SW 1271 (cell line): ENCODE data around the gene PTPRT.
A peak's percentile ranks its signal among the peaks of the same experiment; 100 is the strongest.
"Not testable (repeated sequence)": the region's sequence is repeated elsewhere in the genome, so short reads cannot be mapped to it uniquely, and the experiment has no call there.

Source experiments
- DNase-seq, 2 experiments: peaks; one replicate each; lab custom pipeline; 2025; lab: John Stamatoyannopoulos, UW

The PTPRT gene

DNA sequence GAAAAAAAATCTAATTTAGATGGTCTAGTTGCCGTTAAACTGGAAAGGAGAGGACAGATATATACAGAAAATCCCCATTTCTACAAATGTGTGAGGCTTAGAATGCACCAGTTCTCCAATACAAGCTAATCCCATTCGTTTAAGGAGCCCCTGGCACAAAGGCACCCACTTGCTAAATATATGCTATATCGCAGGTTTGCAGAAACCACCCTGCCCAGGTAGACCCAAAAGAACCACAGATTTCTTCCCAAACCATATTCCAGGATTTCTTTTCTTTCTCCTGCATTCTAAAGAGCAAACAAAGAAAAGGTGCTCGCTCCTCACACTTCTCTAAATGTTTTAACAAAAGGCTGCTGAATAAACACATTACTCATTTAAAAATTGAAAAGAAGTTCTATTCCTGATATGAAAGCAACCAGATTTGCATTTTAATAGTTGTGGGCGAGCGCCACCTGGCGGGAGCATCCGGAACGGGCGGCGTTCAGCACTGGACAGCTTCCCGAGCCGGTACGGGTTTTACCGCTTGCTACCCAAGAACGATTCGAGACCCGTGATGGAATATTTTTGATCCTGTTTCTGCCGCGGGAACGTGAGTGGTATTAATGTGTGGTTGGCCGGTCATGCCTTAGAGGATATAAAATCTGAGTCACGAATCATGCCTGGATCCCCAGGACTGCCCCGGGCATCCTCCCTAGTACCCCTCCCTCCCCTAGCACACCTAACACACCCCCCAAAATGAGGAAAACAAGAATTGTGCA, 2.1 kb downstream of the PTPRT start:
- peak in 1 of 2 experiments; percentile 45 for DNase-seq

DNA sequence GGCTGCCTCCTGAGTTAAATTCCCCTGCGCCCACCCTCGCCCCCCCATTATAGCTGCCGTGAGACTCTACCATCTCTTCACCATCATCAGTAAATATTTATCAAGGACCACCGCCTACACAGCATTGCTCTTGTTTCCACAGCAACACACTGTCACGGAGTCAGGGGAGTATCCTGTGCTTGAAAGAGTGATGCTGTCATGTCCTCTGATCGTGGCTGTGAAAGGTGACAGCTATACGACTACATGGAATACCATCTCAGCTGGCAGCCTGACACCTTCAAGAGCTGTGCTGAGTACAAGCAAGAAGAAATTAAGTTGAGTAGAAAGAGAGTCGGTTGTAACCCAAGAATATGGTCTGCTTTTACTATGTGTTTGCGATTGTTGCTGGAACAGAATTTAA, 3.4 kb downstream of the PTPRT start:
- DNase-seq = no peak

DNA sequence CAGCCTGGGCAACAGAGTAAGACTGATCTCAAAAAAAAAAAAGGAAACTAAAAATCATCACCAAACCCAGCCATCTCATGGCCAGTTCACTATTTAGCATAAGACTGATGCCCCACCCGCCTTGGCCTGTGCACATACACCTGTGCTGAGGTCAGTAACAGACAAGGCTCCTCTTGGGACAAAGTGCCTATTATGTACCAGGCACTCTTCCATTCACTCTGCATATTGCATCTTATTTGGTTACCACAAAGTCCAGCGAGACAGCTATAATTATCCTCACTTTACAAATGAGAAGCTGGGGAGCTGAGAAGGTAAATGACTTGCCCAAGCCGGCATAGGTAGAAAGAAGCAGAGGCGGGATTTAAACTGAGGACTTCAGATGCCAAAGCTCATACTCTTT, 3.8 kb downstream of the PTPRT start:
- DNase-seq = no peak

DNA sequence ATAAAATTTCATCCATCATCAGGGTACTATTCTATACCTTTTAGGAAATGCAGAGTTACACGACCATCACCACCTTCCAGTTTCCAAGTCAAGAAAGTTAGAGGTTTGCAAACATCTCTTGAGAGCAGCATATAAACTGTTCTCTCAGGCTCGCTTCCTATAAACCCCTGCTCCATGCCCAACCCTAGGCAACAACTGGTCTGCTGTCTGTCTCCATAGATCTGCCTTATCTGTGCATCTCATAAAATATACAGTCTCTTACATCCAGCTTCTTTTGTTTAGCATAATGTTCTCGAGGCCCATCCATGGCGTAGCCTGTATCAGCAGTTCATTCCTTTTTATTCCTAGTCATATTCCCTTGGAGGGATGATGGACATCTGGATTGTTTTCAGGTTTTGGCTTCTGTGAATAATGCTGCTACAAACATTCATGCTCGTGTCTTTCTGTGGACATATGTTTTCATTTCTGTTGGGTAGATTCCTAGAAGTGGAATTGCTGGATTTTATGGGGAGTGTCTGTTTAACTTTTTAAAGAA, 6.1 kb downstream of the PTPRT start:
- no peak for DNase-seq

DNA sequence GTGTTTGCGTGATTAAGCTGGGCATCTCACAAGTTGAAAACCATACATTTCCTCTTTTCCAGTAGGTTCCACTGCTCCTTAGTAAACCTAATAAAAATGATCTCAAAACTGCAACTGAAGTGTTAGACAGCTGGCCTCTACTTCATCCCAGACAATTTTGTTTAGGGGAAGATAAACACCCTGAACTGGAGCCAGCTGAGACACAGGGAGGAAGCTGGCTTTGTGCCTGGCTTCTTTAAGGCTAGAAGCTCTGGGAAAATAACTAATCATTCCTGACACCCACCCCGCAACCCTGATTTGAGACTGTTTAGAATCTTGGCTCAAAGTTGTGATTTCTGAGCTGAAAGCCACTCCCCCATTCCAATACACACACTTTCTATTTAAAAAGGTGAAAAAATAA, 11.6 kb downstream of the PTPRT start:
- DNase-seq = no peak

DNA sequence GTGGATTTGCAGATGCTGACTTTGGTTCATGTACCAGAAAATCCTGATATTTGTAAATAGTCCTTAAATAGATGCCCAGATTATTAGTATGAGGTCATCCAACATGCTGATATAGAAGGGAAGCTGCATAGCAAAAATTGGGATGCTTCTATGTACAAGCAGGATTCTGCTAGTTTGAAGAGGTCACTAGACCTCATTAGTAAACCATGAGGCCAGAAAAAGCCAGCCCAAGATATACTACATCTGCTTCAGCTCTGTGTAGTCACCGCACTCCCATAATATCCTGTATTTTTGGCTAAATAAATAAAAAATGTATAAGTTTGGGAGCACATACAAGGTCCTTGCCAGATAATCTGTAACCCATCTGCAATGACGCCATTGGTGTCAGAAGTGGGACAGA, 13.0 kb downstream of the PTPRT start:
- DNase-seq = no peak

DNA sequence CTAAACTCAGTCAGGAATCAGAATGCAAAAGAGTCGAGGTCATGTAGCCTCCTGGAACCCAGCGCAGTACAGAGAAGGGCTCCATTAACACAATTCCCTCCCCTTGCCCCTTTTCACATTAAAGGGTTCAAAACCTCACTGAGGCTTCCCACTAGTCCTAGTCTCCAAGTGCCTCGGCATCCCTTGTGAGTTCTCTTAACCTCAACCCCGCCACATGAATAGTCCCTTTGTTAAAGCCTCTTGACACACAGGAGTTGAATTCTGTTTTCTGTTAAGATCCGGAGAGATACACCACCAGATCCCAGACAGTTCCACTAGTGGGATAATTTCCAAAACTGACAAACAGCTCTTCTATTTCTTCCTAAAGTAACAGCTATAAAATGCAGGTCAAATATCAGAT, 17.8 kb downstream of the PTPRT start:
- no peak for DNase-seq

DNA sequence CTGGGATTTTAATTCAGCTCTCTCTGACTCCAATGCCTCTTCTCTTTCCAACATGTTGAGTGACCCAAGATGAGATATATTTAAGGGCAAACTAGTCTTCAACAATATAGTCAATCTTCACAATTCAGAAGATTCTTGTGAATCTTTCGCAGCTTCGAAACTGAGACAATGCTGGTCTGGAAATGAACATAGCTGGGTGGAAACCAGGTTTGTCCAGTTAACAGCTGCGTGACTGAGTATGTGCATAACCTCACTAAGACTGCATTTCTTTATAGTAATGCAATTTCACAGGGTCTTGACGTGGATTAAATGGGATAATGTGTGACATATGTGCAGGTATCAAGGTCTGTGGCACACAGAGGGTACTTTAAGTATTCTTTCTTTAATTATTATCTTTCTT, 18.9 kb downstream of the PTPRT start:
- no peak for DNase-seq

DNA sequence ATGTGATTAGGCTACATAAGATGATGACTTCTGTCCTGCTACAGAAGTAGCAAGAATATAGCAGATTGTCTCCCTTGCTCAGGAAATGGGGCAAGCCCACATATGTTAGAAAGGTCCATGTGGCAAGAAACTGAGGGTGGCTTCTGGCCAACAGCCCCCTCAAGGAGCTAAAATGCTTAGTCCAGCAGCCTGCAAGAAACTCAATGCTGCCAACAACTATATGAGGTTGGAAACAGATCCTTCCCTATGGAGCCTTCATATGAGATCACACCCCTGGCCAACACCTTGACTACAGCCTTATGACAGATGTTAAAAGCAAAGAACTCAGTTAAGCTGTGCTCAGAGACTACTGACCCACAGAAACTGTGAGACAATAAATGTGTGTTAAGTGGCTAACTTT, 22.1 kb downstream of the PTPRT start:
- DNase-seq = no peak

DNA sequence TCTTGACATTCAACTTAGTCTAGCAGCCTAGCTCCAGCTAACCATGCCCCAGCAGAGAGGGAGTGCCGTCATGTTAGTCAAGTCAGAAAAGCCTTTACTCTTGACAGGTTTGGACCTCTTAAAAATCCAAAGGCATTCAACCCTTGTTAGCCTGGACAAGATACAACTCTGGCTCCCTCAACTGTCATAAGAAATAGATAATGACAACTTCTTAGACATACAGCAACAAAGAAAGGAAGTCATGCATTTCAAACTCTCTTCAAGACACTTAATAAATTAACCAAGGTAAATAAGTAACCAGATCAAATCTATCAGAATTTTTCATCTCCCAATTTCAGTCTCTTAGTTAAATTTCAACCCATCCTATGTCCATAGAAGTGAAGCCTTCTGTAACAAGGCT, 22.7 kb downstream of the PTPRT start:
- DNase-seq = no peak

DNA sequence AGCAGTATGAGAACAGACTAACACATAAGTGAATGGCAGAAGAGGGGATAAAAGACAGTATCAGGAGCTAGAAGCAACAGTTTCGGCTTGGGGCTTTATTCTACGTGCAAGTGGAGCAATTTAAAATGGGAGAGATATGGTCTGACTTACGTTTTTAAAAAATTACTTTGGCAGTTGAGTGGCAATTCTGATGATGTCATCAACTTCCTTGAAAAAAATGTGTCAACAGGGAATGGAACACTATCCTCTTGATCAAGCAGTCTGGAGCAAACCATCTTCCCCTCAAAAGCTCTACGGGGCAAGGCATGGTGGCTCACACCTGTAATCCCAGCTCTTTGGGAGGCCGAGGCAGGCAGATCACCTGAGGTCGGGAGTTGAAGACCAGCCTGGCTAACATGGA, 24.1 kb downstream of the PTPRT start:
- no peak for DNase-seq

DNA sequence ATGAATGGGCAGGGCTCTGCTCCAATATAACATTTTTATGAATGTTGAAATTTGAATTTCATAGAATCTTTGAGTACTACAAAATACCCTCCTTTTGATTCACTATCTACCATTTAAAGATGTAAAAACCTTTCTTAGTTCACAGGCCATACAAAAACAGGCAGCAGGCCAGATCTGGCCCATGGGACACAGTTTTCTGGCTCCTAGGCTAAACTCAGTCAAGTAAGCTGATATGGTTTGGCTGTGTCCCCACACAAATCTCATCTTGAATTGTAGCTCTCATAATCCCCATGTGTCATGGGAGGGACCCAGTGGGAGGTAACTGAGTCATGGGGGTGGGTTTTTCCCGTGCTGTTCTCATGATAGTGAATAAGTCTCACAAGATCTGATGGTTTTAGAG, 25.0 kb downstream of the PTPRT start:
- DNase-seq = not testable (repeated sequence)

DNA sequence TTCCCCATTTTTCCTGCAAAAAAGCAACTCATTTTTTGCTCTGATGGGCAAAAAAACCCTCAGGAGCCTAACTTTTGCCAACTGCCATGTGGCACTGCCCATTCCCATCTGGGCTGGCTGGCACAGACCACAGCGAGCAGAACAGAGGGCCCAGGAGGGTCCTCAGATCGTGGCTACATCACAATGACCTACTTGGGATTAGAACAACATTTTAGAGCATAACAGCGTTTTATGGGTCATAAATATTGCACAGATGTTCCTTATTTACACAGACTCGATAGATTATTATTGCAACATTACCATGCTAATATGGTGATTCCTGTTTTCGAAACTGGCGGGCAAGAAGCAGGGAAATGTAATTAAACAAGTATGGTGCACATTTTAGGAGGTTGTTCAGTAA, 28.0 kb downstream of the PTPRT start:
- no peak for DNase-seq

DNA sequence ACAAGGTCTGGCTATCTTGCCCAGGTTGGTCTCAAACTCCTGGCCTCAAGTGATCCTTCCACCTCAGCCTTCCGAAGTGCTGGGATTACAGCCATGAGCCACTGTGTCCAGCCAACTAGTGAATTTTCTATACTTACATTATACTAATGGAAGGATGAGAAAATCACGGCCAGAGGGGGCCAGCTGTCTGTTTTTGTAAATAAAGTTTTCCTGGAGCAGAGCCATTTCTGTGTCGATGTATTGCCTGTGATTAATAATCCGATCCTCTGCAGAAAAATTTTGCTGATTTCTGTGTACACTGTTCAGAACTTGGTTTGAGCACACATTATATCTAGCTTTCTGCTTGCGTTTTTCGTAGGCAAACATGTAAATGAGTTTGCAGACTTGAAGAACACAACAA, 28.8 kb downstream of the PTPRT start:
- DNase-seq = no peak

DNA sequence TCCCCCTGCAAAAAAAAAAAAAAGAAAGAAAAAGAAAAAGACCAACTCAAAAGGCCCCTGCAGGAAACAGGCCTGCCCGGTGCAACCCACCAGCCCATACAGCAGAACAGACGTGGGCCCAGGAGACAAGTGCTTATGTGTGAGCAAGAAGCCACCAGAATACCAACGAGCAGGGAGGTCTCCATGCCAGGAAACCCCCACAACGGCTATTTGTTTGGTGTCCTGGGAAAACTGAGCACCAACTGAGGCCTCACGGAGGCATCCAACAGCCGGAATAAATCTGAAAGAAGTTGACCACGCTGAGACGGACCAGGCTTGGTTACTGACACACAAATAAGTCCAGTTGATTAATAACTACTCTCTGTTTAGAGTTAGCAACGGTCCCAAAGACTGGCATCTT, 29.7 kb downstream of the PTPRT start:
- DNase-seq = no peak

DNA sequence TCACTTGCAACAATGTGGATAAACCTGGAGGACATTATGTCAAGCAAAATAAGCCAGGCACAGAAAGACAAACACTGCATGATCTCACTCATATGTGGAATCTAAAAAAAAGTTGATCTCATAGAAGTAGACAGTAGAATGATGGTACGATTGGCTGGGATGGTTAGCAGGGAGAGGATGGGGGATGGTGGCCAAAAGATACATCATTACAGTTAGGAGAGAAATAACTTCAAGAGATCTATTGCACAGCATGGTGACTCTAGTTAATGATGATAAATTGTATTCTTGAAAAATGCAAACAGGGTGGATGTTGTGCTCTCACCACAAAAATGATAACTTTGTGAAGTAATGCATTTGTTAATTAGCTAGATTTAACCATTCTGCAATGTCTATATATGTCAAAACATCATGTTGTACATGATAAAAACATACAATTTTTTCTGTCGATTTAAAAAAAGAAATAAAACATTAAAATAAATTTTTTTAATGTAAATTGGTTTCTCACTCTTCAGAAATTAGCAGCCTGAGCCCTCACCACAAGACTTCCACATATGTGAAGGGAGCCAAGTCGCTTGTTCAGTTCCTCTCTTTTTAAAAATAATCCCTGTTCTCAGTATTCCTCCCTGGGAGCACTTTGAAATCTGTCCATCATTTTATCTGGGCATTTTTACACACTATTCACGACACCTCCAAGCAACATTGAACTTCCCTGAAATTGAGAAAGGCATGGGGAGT, 34.2 kb downstream of the PTPRT start:
- no peak for DNase-seq

DNA sequence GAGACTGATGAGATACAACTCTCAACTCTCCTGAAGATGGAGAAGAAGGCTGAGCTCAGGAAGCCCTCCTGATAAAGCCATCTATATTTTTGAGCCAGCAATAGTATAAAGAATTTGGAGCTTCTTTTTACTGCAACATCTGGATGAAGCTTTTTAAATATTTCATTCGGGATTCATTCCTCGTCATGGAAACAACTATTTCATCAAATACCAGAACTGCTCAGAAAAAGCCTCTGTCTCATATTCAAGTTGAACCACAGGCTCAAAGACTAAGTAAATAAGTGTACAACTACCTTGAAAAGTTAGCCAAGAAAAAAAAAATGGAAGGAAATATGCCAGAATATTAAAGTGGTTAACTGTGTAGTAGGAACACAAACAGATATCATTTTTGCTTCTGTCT, 37.8 kb downstream of the PTPRT start:
- no peak for DNase-seq

DNA sequence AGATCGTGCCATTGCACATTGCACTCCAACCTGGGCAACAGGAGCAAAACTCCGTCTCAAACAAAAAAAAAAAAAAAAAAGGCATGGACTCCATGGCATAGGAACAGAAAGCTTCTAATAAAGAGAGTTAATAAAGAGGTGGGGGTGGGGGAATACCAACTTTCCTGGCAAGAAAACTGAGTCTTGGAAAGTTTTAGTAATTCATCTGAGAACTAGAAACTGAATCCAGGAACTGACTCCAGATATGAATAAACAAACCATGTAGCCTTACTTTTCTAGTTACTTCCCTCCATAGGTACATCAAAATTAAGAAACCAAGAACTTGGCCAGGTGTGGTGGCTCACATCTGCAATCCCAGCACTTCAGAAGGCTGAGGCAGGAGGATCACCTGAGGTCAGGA, 38.5 kb downstream of the PTPRT start:
- DNase-seq = no peak

DNA sequence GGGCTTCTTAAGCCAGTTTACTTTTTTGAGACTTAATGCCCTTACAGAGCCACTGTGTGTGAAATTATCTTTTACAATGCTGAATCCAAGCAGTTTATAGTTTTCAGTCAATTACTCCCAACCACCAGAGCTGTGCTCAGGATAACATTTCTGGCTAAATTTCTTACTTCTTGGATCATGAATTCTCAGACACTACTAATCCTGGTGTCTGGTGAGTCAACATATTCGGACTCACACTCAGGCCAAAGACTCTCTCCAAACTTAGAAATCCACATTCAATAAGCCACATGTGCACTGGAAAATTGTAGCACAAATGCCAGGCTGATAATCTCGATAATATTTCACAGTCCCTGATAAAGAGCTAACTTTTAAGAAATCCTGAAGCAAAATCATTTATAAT, 49.0 kb downstream of the PTPRT start:
- no peak for DNase-seq

DNA sequence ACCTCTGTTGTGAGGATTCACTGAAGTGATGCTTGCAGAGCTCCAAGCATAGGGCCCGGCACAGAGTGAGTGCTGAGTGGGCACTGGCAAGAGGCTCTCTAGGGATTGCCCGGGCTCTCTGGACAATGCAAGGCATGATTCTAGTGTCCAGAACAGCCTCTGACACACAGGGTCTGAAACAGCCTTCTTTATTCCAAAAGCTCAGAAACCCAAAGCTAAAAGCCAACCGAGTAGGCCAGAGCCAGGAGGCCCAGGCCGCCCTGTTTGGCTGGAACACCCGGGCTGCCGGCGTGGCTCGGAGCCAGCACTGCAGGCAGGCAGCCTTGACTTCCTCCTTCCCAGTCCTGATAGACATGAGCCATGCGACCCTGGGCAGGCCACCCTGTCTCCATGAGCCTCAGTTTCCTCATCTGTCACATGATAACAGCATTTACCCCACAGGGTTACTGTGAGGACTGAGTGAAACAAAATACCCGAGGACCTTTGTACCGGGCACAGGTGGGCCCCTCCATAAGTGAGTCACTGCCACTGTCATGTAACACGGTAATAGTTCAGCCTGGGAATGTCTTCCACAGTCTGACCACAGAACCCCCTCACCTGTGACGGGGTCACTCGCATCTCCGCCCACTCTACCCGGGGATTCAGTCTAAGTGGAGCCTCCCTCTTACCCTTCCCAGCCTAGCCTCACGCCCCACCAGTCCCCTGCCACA, 51.5 kb downstream of the PTPRT start:
- DNase-seq = no peak

DNA sequence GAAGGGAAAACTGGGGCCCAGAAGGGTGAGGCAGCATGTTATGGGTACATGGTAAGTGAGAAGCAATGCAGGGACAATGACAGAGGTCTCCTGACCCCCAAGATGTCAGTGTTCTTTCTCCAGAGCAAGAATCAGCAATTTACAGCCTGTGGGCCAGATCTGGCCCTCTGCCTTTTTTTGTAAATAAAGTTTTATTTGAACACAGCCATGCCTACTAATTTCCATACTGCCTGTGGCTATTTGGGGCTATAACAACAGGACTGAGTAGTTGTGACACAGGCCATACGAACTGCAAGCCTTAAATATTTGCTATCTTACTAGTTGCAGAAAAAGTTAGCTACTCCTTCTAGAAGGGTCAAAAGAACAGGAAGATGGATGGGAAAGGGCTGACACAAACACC, 52.5 kb downstream of the PTPRT start:
- DNase-seq = no peak

DNA sequence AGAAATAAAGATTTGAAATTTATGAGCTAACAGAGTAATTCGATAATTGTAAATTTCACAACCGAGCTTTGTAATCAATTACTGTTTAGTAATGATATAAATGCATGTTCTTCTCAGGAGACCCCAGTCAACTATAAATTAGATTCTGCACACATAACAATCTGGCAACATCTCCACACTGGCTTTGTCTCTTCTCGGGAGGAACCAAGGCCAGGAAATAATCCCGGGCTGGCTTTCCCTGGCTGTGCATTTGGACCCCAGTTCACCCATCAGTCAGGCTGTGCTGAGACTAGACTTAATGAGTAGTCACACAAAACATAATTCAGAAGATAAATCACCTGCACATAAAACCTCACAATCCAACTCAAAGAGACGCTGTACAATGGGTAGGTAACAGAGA, 65.5 kb downstream of the PTPRT start:
- DNase-seq = no peak

DNA sequence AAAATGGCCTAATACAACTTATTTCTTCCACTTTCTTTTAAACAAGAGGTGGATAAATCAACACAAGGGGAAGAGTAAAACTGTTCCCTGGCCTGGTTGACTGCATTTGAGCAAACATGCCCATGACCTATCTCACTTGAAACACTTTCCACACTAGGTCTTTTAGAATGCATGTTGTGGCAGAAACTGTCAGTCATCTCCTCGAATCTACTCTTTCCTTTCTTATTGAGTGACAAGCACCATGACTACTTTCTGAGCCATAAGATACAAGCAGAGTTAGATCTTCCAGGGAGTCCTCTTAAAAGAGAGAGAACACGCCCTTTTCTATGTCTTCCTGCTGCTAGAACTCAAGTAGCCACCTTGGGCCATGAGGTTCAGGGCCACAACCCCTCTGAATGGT, 66.5 kb downstream of the PTPRT start:
- DNase-seq = no peak
